MCF 10A (cell line): Measurements from ENCODE around the gene HGF. TPM values are rescaled to one million over a fixed set of nuclear protein-coding genes. Genes with fewer than 3 reads are reported as not detected.
A peak's percentile ranks its signal among the peaks of the same experiment; 100 is the strongest.
"Not testable (repeated sequence)": the region's sequence is repeated elsewhere in the genome, so short reads cannot be mapped to it uniquely, and the experiment has no call there.

Experiments used
- Bru-seq: library from RNA; stranded (reverse); fragments of 400-500 nt; gene quantifications from one replicate; lab custom pipeline; 2021; lab: Mats Ljungman, UMichigan
- BruChase-seq, 2 experiments: library from RNA; stranded (reverse); fragments of 400-500 nt; gene quantifications; one replicate each; lab custom pipeline; 2021; lab: Mats Ljungman, UMichigan
- BruUV-seq: library from RNA; stranded (reverse); fragments of 400-500 nt; replicated peaks from 2 replicates; lab custom pipeline; 2021; lab: Mats Ljungman, UMichigan
- CTCF ChIA-PET: fragments of 300-600 bp; sonication (Branson Sonifier 250); formaldehyde crosslinking; extraction: SDS; loops from one replicate; lab custom pipeline; 2021; ENCODE audit warnings: antibody characterized with exemption, inconsistent platforms; lab: Yijun Ruan, JAX
- POLR2A ChIA-PET: fragments of 300-600, 350-650 bp; sonication (Branson Sonifier 250); formaldehyde crosslinking; extraction: SDS; loops from one replicate; lab custom pipeline; 2020; ENCODE audit warnings: antibody characterized with exemption, inconsistent platforms; lab: Yijun Ruan, JAX
- DNase-seq: peaks from one replicate; pipeline ENCODE4 v3.0.0-alpha.2; 2018; ENCODE audit not compliant: unreplicated experiment
- H3K27ac Mint-ChIP-seq: one replicate; pipeline ENCODE4 v1.8.0; 2022; ENCODE audit warnings: mild to moderate bottlenecking, low read depth, mixed read lengths; ENCODE audit not compliant: unreplicated experiment
- H3K27me3 Mint-ChIP-seq: one replicate; pipeline ENCODE4 v1.8.0; 2022; ENCODE audit warnings: mixed read lengths; ENCODE audit not compliant: insufficient read depth, unreplicated experiment
- H3K36me3 Mint-ChIP-seq: one replicate; pipeline ENCODE4 v1.8.0; 2022; ENCODE audit warnings: mild to moderate bottlenecking, moderate library complexity, mixed read lengths; ENCODE audit not compliant: insufficient read depth, unreplicated experiment
- H3K4me1 Mint-ChIP-seq: one replicate; pipeline ENCODE4 v1.8.0; 2022; ENCODE audit warnings: mixed read lengths; ENCODE audit not compliant: insufficient read depth, unreplicated experiment
- H3K4me3 Mint-ChIP-seq: one replicate; pipeline ENCODE4 v1.8.0; 2022; ENCODE audit warnings: mild to moderate bottlenecking, moderate library complexity, mixed read lengths; ENCODE audit not compliant: unreplicated experiment
- H3K9me3 Mint-ChIP-seq: one replicate; pipeline ENCODE4 v1.8.0; 2022; ENCODE audit warnings: mixed read lengths; ENCODE audit not compliant: unreplicated experiment
- CTCF ChIP-seq: fragments of 200-600 bp; IDR thresholded peaks from one replicate; pipeline ENCODE4 v1.8.0; 2022; ENCODE audit warnings: antibody characterized with exemption, mild to moderate bottlenecking; ENCODE audit not compliant: unreplicated experiment
- intact Hi-C: fragments of 100-400 bp; cut with micrococcal nuclease; formaldehyde crosslinking; loops from 2 replicates; pipeline ENCODE4 v1.14.1; 2022
- long read RNA-seq: library from polyadenylated mRNA; stranded (forward); transcript quantifications from one replicate; pipeline ENCODE4 v2.0.0, GENCODE V29; 2022
- total RNA-seq: library from RNA; stranded (reverse); gene quantifications from 2 replicates; pipeline ENCODE4 v1.2.3, GENCODE V29; 2022

The HGF gene
- total RNA-seq = not detected in 2 replicates
- not detected for Bru-seq, nascent RNA
- not detected for BruChase-seq, experiment 1, labeled RNA remaining after a 6-hour chase
- BruChase-seq, experiment 2, labeled RNA remaining after a 2-hour chase = percentile 1 among the genes with signal in this experiment
- long read RNA-seq = 0 reads

GRCh38 chr7:81769891-81770727 is at the start of gene HGF:
Gene HGF, minus strand, starts transcription at chr7:81770047. Its CDS starts 76 bp downstream, at chr7:81769971.
- Mint-ChIP-seq H3K36me3 (no peaks in the 10 kb centered on the region), H3K27ac (no peak within 1 kb of the TSS), H3K9me3 (no peaks in the 10 kb centered on the region), H3K4me3 (no peak within 1 kb of the TSS), H3K4me1 (no peaks in the 10 kb centered on the region), H3K27me3 (peaks cover 100% of the 10 kb centered on the region)
- intact Hi-C loops = no loop called here
- POLR2A ChIA-PET = no interaction called here
- BruUV-seq = no TSS peak
- CTCF ChIA-PET = interaction anchor here (0.6 to 1.1 kb wide), 4 partner anchors 16 to 179 kb away, joined by 3 to 4 read pairs (median 4); no protein-coding TSS in a partner anchor
- DNase-seq = no peak
- no peak for TF ChIP-seq CTCF

DNA sequence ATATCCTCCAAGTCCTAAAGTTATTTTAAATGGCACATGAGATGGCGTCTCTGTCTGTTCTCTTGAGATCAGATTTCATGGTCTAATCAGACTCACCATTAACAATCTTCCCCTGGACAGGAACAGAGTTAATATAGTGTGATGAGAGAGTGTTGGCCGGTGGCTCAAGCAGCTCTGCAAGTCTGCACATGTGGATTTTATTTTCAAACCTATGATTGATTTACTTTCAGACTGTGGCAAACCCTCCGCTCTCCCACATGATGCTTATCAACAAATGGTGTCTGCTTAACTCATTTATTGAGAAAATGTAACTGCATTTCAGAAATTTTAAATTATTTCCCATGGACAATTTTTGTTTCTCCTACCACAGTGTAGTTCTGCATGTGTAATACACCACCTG is 46.5 kb upstream of the HGF start:
- Mint-ChIP-seq H3K4me3 (no peak overlapping the region), H3K27ac (no peak overlapping the region), H3K9me3 (no peaks in the 10 kb centered on the region), H3K4me1 (no peaks in the 10 kb centered on the region), H3K36me3 (no peaks in the 10 kb centered on the region), H3K27me3 (peaks cover 56% of the 10 kb centered on the region)
- no peak for DNase-seq
- BruUV-seq = no TSS peak
- CTCF ChIA-PET = no interaction called here
- no peak for TF ChIP-seq CTCF
- intact Hi-C loops = no loop called here
- POLR2A ChIA-PET = no interaction called here

DNA sequence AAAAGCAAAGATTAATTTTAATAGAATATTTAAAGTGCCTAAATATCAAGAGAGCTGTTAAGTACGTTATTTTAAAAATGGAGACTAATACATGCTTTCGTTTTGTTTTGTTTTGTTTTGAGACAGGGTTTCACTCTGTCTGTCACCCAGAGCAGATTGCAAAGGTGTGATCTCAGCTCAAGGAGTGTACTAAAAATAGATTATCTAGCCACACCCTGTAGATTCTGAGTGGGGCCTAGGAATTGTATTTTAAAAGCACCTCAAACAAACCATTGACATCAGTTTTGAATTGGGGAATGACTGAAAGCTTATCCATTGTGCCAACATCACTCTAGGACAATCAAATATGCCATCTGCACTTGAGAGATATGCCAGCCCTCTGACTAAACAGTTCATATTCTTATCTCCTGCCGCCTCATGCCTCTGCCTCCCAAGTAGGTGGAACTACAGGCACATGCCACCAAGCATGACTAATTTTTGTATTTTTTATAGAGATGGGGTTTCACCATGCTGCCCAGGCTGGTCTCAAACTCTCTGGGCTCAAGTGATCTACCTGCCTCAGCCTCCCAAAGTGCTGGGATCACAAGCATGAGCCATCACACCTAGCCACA is 43.1 kb upstream of the HGF start:
- intact Hi-C loops, H3K27ac Mint-ChIP-seq, DNase-seq, POLR2A ChIA-PET, H3K9me3 Mint-ChIP-seq, BruUV-seq, H3K4me1 Mint-ChIP-seq, H3K36me3 Mint-ChIP-seq, H3K4me3 Mint-ChIP-seq: not testable (repeated sequence)
- peaks cover 58% of the 10 kb centered on the region for H3K27me3 Mint-ChIP-seq
- CTCF ChIA-PET = interaction anchor here (0.6 kb wide), 1 partner anchor 1327 kb away, joined by 3 read pairs; no protein-coding TSS in a partner anchor

DNA sequence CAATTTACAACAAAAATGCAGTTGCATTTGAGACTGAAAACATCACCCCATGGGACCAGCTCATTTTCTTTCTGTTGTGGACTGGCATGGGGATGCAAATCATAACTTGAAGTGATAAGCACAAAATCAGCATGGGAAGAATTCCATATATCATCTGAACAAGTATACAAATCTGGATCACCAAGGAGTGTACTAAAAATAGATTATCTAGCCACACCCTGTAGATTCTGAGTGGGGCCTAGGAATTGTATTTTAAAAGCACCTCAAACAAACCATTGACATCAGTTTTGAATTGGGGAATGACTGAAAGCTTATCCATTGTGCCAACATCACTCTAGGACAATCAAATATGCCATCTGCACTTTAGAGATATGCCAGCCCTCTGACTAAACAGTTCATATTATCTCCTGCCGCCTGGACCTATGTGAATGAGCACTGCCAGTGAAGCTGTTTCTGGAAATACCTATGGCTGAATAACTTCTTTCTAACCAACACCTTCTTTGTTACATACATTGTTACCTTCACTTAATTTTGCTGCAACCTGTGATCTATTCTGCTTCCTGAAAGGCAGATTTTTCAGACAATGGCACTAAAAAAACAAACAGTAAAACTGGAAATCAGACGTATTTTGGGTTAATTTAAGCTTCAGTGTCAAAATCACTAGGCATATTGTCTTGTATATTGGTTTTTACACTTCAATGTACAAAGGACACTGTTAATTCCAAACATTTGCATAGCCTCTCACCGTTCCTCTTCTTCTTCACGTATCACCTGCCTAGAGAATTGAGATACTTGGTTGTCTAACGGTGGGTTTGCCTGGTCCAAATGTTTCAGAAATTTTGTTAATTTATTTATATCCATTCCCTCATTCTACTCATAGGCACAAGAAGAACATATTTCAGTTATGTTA is 42.4 kb upstream of the HGF start:
- POLR2A ChIA-PET = no interaction called here
- Mint-ChIP-seq H3K36me3 (no peaks in the 10 kb centered on the region), H3K4me3 (no peak overlapping the region), H3K4me1 (no peaks in the 10 kb centered on the region), H3K27ac (no peak overlapping the region), H3K9me3 (no peaks in the 10 kb centered on the region), H3K27me3 (peaks cover 51% of the 10 kb centered on the region)
- no peak for TF ChIP-seq CTCF
- no TSS peak for BruUV-seq
- intact Hi-C loops = no loop called here
- no peak for DNase-seq
- CTCF ChIA-PET = interaction anchor here (0.6 kb wide), 1 partner anchor 1326 kb away, joined by 3 read pairs; no protein-coding TSS in a partner anchor
